ENCODE results near the gene CBFA2T3.

Gene CBFA2T3

GRCh38 chr16:88939972-88940861, 36.8 kb downstream of the CBFA2T3 start:
- no peak for DNase-seq (ENCODE audit: low read depth in 4 of 4, low spot score in 1 of 4)

DNA sequence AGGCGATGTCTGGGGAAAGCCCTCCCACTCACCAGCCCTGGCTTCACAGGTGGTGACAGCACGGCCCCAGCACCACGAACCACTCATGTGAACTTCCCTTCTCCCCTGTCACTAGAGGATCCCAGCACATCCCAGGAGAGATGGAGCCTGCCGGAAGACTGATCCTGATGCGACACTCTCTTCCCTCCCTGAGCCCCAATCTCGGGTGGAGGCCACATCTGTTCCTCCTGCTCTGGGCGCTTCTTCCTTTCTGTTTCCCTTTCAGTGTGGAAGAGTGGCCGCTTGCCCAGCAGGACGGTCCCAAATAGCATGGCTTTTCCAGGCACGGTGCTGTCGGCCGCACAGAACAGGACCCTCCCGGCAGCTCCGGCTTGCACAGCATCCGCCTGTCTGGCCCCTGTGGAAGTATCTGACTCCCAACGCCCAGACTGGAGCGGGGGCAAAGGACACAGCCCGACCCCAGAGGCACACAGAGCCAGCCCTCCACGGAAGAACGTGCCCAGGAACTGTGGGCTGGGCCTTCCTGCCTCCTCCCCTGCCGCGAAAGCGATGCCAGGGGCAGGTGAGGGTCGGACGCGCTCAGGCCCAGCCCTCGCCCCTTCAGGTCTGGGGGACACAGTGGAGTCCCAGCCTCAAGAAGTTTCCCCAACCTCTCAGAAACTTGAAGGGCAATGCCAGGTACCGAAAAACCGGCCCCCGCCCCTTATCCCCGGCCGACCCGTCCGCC, 37.6 kb downstream of the CBFA2T3 start:
- DNase-seq (ENCODE audit: low read depth in 4 of 4, low spot score in 1 of 4) = no peak

DNA sequence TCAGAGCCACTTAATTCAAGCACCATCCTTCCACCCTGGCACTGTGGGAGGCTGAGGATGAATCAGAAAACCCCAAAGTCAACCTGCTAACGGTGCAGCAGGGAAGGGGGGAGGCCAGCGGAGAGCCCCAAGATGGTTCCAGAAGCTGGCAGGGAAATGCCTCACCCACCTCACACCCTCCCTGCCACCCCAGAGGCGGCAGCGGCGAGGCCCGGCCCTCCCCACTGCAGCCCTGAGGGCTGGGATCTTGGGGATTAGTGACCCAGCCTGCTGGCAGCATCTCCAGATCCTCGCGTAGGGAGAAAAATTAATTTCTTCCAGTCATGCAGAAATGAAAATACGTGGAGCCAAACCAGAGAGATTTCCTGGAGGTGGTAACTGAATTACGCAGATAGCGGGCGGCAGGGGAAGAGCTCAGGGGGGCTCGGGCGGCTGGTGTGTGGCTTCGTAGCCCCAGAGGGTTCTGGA, 38.2 kb downstream of the CBFA2T3 start:
- DNase-seq (ENCODE audit: low read depth in 4 of 4, low spot score in 1 of 4) = no peak

DNA sequence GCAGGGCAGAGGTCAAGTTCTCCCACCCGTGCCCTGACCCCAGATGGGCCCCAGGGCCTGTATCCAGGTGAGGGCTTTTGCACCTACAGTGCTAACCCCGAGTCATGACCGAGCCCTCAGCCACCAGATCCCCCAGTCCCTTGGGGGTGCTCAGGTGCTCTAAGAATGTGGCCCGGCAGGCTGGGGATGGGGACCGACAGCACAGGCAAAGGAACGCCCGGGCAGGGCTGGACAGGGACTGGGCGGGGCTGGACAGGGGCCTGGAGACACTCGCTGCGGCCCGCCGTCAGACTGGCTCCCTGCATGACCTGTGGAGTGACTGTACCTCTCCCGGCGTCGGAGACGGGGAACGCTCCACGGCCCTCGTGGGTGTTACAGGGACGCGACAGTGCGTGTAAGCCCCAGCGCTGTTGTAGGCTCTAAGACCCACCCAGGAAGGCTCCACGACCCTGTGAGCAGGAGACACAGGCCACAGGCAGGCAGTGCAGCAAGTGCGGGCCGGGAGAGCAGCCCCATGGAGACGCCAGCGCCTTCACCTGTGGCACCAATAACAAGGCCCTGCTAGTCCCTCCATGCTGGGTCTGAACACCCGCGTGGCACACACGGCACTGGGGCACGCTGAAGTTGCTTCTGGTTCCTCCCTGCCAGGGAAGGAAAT, 38.8 kb downstream of the CBFA2T3 start:
- DNase-seq (ENCODE audit: low read depth in 4 of 4, low spot score in 1 of 4) = no peak

GRCh38 chr16:88937206-88937621, 39.8 kb downstream of the CBFA2T3 start:
- no peak for DNase-seq (ENCODE audit: low read depth in 4 of 4, low spot score in 1 of 4)

- no peak for DNase-seq (ENCODE audit: low read depth in 4 of 4, low spot score in 1 of 4)
These were observed 40.3 kb downstream of the CBFA2T3 start for GRCh38 chr16:88936556-88937205.

- no peak for DNase-seq (ENCODE audit: low read depth in 4 of 4, low spot score in 1 of 4)
These were observed 40.9 kb downstream of the CBFA2T3 start for GRCh38 chr16:88936008-88936555.

DNA sequence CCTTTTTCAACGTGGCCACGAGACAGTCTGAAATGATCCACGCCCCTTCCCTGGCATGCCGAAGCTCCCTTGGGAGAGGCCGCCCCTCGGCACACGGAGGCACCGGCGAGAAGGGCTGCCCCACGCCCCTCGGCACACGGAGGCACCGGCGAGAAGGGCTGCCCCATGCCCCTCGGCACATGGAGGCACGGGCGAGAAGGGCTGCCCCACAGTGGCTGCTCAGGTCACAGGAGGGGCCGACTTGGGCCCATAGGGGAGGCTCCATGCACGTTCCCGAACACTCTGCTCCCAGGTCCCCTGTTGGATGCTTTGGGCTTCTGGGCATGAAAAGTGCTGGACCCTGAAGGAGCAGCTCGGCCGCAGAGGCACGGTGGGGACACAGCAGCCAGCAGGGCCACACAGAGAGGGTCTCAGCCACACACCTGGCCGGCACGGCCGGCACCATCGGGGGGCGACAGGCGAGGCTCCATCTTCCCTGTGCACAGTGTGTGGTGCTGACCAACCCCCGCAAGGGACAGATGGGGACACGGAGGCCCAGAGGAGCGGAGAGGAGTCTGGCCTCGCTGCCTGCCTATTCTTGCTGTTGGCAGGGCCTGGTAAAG, 42.8 kb downstream of the CBFA2T3 start:
- no peak for DNase-seq (ENCODE audit: low read depth in 4 of 4, low spot score in 1 of 4)

- DNase-seq (ENCODE audit: low read depth in 4 of 4, low spot score in 1 of 4) = no peak
These were observed 44.1 kb downstream of the CBFA2T3 start for GRCh38 chr16:88932929-88933328.

- no peak for DNase-seq (ENCODE audit: low read depth in 4 of 4, low spot score in 1 of 4)
These were observed 45.1 kb downstream of the CBFA2T3 start for GRCh38 chr16:88931936-88932335.

DNA sequence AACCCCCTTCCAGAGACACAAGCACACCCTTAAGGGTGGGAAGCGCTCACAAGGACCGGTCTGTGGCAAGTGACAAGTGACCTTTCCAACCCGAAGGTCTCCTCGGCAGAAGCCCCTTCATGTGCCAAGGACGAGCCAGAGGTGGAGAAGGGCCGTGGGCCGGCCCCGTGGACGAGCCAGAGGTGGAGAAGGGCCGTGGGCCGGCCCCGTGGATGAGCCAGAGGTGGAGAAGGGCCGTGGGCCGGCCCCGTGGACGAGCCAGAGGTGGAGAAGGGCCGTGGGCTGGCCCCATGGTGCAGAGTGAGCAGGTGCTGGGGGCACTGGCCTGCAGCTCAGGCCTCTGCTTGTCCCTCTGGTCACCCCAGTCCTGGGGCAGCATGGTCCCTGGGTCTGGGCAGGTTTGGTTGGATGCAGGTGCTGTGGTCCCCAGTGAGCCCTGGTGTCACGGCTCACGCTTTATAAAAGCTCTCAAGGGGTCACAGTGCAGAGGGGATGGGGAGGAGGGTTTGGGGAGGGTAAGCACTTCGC, 45.6 kb downstream of the CBFA2T3 start:
- DNase-seq (ENCODE audit: low read depth in 4 of 4, low spot score in 1 of 4) = no peak

- no peak for DNase-seq (ENCODE audit: low read depth in 4 of 4, low spot score in 1 of 4)
These were observed 46.3 kb downstream of the CBFA2T3 start for GRCh38 chr16:88930716-88931115.

DNA sequence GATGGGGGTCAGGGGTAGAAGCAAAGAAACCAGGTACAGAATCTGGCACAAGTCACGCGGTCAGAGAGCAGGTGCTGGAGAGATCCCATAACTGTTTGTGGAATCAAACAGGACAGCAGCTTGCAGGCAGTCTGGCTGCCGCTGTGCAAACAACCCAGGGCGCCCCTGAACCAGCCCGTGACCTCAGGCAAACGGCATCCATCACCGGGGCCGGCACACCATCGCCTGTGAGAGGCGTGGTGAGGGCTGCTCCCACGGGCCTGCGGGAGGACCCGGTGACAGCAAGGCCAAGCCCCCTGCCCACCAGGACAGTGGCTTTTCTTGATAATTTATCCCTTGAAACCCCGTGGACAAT, 47.9 kb downstream of the CBFA2T3 start:
- no peak for DNase-seq (ENCODE audit: low read depth in 4 of 4, low spot score in 1 of 4)

DNA sequence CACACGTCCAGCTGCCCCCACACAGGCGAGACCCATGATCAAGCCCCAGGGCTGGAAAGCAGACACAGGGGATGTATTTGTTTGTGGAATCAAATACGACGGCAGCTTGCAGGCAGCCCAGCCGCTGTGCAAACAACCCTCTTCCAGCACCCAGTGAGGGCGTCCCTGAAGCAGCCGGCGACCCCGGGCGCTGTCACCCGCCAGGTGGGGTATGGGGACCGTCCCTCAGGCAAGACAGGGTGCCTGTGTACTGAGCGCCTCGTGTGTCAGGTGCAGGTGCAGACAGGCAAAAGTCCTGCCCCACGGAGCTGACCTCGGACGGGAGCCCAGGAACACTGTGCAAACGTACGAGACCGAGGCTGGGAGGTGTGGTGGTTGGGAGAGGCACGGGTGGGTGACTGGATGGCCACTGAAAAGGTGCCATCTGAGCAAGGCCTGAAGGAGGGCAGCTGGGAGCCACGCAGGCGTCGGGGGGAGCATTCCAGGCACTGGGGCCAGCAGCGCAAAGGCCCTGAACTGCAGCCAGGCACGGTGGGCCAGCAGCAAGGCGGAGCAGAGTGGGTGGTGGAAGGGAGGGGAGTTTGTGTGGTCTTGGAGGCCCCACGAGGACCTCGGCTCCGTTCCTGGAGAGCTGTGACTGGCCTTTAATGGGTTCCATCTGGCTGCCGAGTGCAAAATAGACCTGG, 48.5 kb downstream of the CBFA2T3 start:
- DNase-seq (ENCODE audit: low read depth in 4 of 4, low spot score in 1 of 4) = no peak

DNA sequence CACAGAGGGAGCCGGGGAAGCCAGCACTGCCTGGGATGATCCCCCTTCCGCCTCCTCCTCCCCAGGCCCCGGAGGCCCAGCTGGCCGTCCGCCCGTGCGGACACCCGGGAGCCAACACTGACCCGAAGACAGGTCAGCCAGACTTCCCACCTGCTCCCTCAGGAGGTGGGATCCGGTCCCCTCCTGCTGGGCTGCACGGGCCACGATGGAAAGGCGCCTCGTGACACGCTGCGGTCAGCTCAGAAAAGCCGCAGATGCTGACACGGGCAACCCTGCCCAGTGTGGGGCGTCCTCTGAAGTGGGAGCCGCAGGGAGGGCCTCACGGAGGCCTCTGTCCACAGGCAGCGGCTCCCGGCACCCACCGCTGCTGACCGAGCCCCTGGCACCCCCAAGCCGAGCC, 49.3 kb downstream of the CBFA2T3 start:
- no peak for DNase-seq (ENCODE audit: low read depth in 4 of 4, low spot score in 1 of 4)

- DNase-seq (ENCODE audit: low read depth in 4 of 4, low spot score in 1 of 4) = no peak
These were observed 50.0 kb downstream of the CBFA2T3 start for GRCh38 chr16:88927010-88927409.

GRCh38 chr16:88926374-88926990, 50.5 kb downstream of the CBFA2T3 start:
- no peak for DNase-seq (ENCODE audit: low read depth in 4 of 4, low spot score in 1 of 4)

- no peak for DNase-seq (ENCODE audit: low read depth in 4 of 4, low spot score in 1 of 4)
These were observed 51.5 kb downstream of the CBFA2T3 start for GRCh38 chr16:88925540-88925887.

DNA sequence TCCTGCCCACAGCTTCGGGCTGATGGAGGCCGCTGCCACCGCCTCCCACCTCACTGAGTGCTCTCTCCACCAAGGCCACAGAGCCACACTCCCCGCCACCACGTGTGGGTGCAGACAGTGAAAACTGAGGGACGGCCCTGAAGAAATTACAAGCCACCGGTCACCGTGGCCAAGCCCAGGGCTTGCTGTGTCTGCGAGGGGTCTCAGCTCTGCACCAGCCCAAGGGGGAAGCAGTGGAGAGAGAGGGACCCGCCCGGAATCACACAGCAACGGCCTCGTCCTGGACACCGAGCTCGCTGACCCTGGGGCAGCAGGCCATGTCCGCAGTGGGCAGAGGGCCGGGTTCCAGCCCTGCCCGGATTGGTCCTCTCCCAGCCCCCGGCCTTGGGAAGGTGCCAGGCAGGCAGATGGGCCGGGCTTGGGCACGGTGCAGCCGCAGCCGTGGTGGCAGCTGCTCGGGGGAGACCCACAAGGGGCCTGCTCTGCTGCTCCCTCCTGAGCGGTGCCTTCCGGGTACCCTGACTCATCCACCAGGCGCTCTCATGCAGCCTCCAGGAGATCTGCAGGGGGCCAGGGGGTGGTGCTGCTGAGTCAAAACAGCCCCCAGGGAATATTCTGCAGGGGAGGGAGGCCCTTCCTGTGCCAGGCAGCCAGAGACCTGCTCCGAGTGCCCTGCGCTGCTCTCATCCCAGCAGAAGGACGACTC, 52.0 kb downstream of the CBFA2T3 start:
- DNase-seq (ENCODE audit: low read depth in 4 of 4, low spot score in 1 of 4) = peak in 1 of 4 experiments; percentile 21

All from stimulated activated CD4-positive, alpha-beta T cell treated with anti-CD3 and anti-CD28 coated beads, Interleukin-1b, Interleukin-23, amount 100 ng/mL, for 24 hours (primary cell).